NCI-H2107 treated with DMSO at 0.1 percent for 48 hours (cell line): ENCODE measurements around the gene TNFRSF13B.
"Not testable (repeated sequence)": the region's sequence is repeated elsewhere in the genome, so short reads cannot be mapped to it uniquely, and the experiment has no call there.

Experiments
- DNase-seq: peaks from one replicate; lab custom pipeline; 2025; ENCODE audit not compliant: unreplicated experiment; lab: John Stamatoyannopoulos, UW

Gene TNFRSF13B

DNA sequence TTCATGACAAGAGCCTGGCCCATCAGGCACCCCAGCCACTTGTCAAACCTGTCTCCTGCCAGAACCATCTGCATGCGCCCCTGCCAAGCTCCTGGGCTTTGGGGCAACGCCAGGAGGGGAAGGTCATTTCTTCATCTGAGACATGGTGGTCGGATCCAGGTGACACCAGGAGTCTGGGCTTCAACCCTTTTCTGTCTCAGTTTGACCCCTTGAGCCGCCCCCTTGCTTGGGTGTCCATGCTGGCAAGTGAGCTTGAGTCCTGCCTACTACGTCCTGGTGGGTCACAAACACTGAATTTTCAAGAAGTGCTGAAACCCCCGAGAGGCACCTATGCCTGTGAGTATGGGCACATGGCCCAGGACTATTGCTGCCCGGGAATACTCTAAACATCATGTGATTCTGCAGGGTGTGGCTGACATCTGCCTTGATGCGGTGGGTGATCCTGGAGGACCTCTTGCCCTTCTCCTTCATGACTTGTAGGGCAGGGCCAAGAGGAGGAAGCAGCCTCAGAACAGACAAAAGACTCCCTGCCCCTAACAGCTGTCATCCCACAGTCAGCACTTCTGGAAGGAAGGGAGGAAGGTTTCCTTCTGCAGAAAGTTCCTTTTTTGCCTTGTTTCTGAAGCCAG is 43.4 kb downstream of the TNFRSF13B start:
- no peak for DNase-seq

DNA sequence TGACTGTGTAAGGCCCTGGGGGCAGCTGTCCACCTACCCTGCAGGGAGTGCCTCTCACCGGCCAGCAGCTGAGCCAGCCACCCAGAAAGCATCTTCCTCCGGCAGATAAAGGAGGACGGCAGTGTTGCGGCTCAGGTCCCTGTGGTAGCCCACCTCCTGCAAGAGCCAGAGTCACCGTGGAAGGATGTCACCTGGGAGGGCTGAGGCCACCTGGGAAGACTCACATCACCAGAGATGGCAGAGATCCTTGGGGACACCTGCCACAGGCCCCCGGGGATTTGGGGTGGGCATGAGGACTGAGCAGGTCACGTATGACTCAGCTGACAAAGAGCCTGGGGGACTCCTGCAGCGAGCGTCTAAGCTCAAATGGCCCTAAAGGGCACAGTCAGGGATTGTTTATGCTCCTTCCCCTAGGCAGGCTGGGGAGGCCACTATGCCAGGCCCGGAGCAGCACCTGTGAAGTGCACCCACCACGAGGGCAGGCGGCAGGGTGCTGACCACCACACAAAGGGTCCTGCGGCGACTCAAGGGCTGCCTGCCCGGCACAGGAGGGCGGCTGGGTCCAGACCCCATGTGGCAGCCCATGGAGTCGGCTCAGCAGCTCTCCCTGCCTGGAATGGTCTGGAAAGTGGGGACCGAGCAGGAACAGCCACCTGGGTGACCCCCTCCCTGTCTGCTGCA is 44.1 kb downstream of the TNFRSF13B start:
- DNase-seq = no peak

DNA sequence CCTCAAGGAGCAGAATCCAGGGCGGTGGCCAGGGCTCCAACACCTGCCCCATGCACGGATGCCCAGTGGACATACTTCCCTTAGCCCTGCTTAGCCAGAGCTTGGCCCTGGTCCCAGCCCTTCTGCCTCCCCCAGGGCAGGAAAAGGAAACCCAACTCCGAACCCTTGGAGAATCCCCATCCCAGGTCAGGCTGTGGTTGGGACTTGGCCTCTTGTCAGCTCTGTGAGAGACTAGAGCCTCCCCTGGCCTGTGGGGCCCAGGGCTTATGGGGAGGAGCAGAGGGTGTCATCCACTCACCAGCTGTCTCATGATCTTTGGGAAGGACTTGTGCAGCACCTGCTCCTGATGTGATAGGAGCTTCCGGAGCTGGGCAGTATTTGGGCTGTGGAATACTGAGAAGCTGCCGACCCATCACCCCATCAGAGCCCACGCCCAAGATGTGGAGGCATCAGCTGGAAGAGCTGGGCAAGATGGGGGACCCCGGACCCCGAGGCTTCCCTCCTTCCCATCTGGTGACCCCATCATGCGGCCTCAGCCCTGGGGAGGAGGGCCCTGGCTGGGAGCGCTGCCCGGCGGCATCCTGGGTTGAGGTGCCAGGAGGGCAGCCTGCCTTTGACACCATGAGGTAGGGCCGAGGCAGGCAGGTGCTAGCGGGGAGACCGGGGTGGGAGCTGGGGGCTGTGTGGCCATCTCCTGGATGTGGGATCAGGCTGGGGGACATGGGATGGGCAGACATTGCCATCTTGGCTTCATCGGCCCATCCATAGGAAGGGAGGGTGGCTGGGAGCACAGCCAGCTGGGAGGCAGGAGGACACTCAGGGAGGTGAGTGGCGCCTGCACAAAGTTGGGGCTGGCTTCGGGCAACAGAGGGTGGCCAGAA is 45.1 kb downstream of the TNFRSF13B start:
- DNase-seq = no peak

DNA sequence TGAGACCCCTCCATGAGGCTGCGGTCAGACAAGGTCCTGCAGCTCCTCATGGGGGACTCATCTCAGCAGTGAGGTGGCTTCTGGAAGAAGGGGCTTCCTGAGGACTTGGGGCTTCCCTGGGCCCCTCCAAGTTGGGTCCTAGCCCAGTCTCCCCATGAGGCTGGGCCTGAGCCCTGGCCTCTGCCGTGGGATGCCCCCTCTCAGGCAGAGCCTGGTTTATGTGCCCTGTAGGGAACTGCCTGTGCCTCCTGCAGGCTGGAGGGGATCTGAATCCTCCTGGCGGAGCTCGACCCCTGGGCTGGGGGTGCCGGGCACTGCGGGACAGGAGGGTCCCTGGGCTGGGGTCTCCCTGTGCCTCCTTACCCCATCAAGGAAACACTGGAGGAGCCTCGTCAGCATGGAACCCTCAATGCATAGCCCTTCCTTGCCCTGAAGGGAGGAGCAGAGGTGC is 45.8 kb downstream of the TNFRSF13B start:
- DNase-seq = no peak

GRCh38 chr17:16925461-16926060 is 46.4 kb downstream of the TNFRSF13B start:
- DNase-seq = no peak

- no peak for DNase-seq
These were observed 47.0 kb downstream of the TNFRSF13B start for GRCh38 chr17:16924696-16925440.

DNA sequence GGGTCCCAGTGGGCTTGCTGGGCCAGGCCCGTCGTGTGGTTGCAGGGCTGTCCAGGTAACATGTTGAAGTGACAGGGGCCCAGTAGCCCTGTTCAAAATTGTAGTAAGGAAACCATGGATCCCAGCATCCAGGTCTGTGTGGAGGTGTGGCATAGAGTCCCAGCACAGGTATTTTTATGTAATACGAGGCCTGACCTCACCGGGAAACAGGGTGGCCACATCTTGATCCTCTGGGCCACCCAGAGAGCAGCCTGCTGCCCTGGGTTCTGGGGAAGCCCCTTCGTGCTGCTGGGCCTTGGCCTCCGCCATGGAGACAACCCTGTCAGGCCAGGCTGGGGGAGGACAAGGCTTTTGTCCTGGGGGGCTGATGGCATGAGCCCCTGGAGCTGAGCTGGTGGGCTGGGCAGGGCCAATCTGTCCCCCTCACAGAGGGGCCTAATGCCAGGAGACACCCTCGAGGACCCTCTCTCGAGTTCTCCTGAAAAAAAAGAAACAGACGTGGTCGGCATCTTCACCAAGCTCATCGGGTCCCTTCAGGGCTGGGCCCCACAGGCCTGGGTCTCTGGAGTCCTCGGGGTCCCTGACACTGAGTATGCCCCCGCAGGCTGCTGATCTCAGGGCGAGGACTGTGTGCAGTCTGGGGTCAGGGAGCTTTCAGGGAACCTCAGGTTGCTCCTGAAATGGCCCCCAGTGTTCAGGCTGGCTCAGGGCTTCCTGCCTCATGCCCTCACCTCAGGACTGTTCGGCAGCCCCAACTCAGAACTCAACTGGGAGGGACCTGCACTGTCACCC is 47.8 kb downstream of the TNFRSF13B start:
- no peak for DNase-seq

- DNase-seq = no peak
These were observed 48.6 kb downstream of the TNFRSF13B start for GRCh38 chr17:16923097-16923903.

- DNase-seq = no peak
These were observed 49.4 kb downstream of the TNFRSF13B start for GRCh38 chr17:16922386-16923096.

DNA sequence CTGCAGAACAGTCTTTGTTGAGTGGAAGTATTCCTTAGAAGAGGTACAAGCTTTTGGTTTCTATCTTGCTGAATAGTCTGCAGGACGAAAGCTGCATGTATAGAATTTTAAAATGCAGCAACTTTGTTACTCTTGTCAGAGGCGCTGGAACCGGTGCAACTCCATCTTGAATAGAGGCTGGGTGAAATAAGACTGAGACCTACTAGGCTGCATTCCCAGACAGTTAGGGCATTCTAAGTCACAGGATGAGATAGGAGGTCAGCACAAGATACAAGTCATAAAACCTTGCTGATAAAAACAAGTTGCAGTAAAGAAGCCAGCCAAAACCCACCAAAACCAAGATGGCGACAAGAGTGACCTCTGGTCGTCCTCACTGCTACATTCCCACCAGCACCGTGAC is 50.5 kb downstream of the TNFRSF13B start:
- DNase-seq = not testable (repeated sequence)

GRCh38 chr17:16920628-16921020 is 51.3 kb downstream of the TNFRSF13B start:
- DNase-seq = no peak

DNA sequence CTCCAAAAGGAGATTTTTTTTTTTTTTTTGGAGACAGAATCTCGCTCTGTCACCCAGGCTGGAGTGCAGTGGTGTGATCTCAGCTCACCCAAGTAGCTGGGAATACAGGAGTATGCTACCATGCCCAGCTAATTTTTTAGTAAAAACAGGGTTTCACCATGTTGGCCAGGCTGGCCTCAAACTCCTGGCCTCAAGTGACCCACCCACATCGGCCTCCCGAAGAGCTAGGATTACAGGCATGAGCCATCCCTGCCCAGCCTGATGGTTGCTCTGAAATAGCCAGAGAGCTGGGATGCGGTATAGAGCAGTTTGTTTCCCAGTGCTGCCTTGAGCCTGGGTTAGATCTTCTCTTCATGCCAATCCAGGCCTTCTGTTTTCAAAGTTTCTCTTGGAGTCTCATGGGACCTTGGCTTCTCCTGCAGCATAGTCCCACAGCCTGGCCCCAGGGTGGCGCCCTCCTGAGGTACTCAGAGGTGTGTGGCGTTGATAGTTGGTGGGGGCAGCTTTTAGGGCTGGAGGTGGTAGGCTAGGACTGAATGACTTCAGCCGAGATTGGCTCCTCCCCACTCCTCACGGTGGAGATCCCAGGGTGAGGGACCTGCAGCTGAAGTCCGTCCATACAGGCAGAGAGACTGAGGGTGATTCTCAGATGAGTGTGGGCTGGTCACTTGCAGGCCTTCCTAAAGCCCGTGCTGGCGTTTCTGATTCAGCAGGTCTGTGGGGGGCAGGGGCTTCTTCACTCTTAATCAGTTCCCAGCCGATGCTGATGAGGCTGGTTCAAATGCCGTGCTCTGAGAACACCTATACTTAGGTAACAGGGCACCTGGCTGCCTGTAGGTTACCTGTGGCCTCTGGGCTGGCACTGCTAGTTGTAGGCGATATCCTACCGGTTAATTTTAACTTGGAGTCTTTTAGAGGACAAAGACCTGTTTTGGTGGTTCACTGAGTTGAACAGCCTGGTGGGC is 52.0 kb downstream of the TNFRSF13B start:
- DNase-seq = no peak

- DNase-seq = no peak
These were observed 53.5 kb downstream of the TNFRSF13B start for GRCh38 chr17:16918443-16918842.

DNA sequence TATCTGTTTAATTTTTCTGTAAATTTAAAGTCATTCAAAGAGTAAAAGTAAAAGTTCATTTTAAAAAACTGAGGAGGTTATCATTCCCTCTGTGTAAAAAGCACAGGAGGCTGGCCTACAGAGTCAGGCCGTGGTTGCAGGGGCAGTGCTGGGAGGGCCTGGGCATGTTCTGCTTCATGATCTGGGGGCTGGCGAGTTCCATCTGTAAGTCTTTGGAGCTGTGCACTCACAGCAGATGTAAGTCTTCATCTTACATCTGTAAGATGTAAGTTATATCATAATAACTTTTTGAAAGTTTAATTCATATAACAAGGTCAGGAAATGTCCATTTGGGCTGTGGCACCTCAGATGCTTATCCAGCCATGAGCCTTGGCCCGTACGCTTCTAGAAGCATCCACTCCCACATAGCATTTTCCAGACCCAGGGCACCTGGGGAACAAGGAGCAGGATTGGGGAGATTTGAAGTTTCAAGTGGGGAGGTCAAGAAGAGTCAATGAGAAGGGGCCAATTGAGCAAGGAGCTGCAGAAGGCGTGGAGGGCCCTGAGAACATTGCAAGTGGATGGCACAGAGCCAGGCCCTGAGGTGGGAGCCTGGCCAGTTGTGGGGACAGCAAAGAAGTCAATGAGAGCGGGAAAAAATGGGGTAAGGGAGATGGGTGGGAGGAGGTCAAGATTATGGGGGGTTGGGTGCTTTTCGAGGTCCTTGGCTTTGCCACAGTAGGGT is 54.1 kb downstream of the TNFRSF13B start:
- no peak for DNase-seq

- no peak for DNase-seq
These were observed 55.4 kb downstream of the TNFRSF13B start for GRCh38 chr17:16916557-16916920.

- DNase-seq = peak; percentile 1
These were observed 56.0 kb downstream of the TNFRSF13B start for GRCh38 chr17:16915752-16916556.
